Endothelial cell of umbilical vein (primary cell): Measurements from ENCODE around the gene KRT37.

Experiments
- EZH2 ChIP-seq: IDR thresholded peaks from 2 replicates; pipeline ENCODE4 v1.6.1; 2012; ENCODE audit warnings: borderline replicate concordance, low read depth, mild to moderate bottlenecking, moderate library complexity, low read length, inconsistent platforms; ENCODE audit not compliant: severe bottlenecking
- MAX ChIP-seq: IDR thresholded peaks from 2 replicates; pipeline ENCODE4 v1.6.1; 2011; ENCODE audit not compliant: insufficient read depth, insufficient read length
- POLR2A ChIP-seq: IDR thresholded peaks from 2 replicates; pipeline ENCODE4 v1.6.1; 2012; ENCODE audit warnings: low read depth, mild to moderate bottlenecking, control low read depth, low read length
- TF ChIP-seq, protein P1 (sequence below), 2 donors: IDR thresholded peaks; 1 replicate in 1 of 2; 2 replicates in 1 of 2; pipeline ENCODE4 v1.5.1; 2011; ENCODE audit warnings: low read length in 2 of 2, mild to moderate bottlenecking in 2 of 2, moderate library complexity in 2 of 2, control low read depth in 1 of 2, inconsistent platforms in 1 of 2, low read depth in 1 of 2; ENCODE audit not compliant: insufficient read depth in 1 of 2; ENCODE audit errors: extremely low read depth in 1 of 2

- TF ChIP-seq MAX (no peak), EZH2 (no peak), POLR2A (no peak)
- TF ChIP-seq, protein P1, sequence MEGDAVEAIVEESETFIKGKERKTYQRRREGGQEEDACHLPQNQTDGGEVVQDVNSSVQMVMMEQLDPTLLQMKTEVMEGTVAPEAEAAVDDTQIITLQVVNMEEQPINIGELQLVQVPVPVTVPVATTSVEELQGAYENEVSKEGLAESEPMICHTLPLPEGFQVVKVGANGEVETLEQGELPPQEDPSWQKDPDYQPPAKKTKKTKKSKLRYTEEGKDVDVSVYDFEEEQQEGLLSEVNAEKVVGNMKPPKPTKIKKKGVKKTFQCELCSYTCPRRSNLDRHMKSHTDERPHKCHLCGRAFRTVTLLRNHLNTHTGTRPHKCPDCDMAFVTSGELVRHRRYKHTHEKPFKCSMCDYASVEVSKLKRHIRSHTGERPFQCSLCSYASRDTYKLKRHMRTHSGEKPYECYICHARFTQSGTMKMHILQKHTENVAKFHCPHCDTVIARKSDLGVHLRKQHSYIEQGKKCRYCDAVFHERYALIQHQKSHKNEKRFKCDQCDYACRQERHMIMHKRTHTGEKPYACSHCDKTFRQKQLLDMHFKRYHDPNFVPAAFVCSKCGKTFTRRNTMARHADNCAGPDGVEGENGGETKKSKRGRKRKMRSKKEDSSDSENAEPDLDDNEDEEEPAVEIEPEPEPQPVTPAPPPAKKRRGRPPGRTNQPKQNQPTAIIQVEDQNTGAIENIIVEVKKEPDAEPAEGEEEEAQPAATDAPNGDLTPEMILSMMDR (IDR thresholded peaks at IDR 0.05; ENCODE audit: extremely low read depth in 1 of 2, insufficient read depth in 1 of 2, low read depth in 1 of 2, low read length in 2 of 2) = no peak
These were observed 46.8 kb downstream of the KRT37 start for GRCh38 chr17:41377546-41377945.
